H1 (cell line): ENCODE measurements around the gene UQCC3. TPM values are rescaled to one million over a fixed set of nuclear protein-coding genes. Genes with fewer than 3 reads are reported as not detected.

Source experiments
- CTCF ChIA-PET: fragments of 300-600 bp; sonication (Branson Sonifier 250); formaldehyde crosslinking; loops from one replicate; lab custom pipeline; 2021; ENCODE audit not compliant: partially characterized antibody; lab: Charles Lee
- POLR2A ChIA-PET: fragments of 300-600 bp; sonication (Branson Sonifier 250); formaldehyde crosslinking; loops from one replicate; lab custom pipeline; 2021; ENCODE audit warnings: inconsistent platforms; ENCODE audit not compliant: partially characterized antibody; lab: Charles Lee
- DNase-seq, 2 experiments: peaks; one replicate each; pipeline versions ENCODE4 v3.0.0 to v3.0.0-alpha.2; 2010 to 2022; ENCODE audit warnings: low spot score in 2 of 2, low read depth in 1 of 2, mixed read lengths in 1 of 2
- FAIRE-seq: peaks from 2 replicates; lab custom pipeline; 2011; peaks lifted over from hg19 to GRCh38; lab: Jason Lieb, UNC
- H2AFZ ChIP-seq: 2 replicates; pipeline ENCODE4 v1.8.1; 2012; ENCODE audit warnings: low read length, inconsistent platforms
- H2AK5ac ChIP-seq: 2 replicates; pipeline ENCODE4 v1.6.1; 2013; ENCODE audit warnings: low read depth, low read length
- H2BK120ac ChIP-seq: replicated peaks from 2 replicates; pipeline ENCODE3; 2013; ENCODE audit warnings: low read depth, low read length, inconsistent platforms
- H2BK12ac ChIP-seq: 2 replicates; pipeline ENCODE4 v1.6.1; 2013; ENCODE audit warnings: low read depth, low read length
- H2BK15ac ChIP-seq: 2 replicates; pipeline ENCODE4 v1.6.1; 2013; ENCODE audit warnings: low read length
- H2BK20ac ChIP-seq: 2 replicates; pipeline ENCODE4 v1.6.1; 2013; ENCODE audit warnings: low read length
- H2BK5ac ChIP-seq: 2 replicates; pipeline ENCODE4 v1.6.1; 2013; ENCODE audit warnings: low read depth, low read length
- H3K14ac ChIP-seq: 2 replicates; pipeline ENCODE4 v1.6.1; 2013; ENCODE audit warnings: inconsistent platforms; ENCODE audit not compliant: insufficient read length
- H3K18ac ChIP-seq: 2 replicates; pipeline ENCODE4 v1.6.1; 2013; ENCODE audit warnings: low read length; ENCODE audit errors: extremely low read depth
- H3K23ac ChIP-seq: 2 replicates; pipeline ENCODE4 v1.6.1; 2013; ENCODE audit warnings: inconsistent platforms; ENCODE audit not compliant: insufficient read length
- H3K23me2 ChIP-seq: 2 replicates; pipeline ENCODE4 v1.6.1; 2013; ENCODE audit warnings: low read depth, low read length
- H3K27ac ChIP-seq: 2 replicates; pipeline ENCODE4 v1.6.1; 2011; ENCODE audit warnings: low read depth, low read length, inconsistent platforms
- H3K27me3 ChIP-seq, 4 experiments: replicated peaks in 1 of 4; 1 replicate in 1 of 4; 2 replicates in 3 of 4; pipeline versions ENCODE4 v1.6.1 to v1.8.1; 2011 to 2013; ENCODE audit warnings: low read length in 3 of 4, mild to moderate bottlenecking in 3 of 4, inconsistent platforms in 2 of 4, mixed read lengths in 2 of 4, moderate library complexity in 1 of 4; ENCODE audit not compliant: control insufficient read depth in 3 of 4, insufficient read depth in 3 of 4; ENCODE audit errors: extremely low read depth in 1 of 4
- H3K36me3 ChIP-seq, 4 experiments: 2 replicates each; pipeline versions ENCODE4 v1.6.1 to v1.8.1; 2011 to 2013; ENCODE audit warnings: mild to moderate bottlenecking in 4 of 4, low read length in 3 of 4, moderate library complexity in 2 of 4, control low read depth in 1 of 4, inconsistent platforms in 1 of 4; ENCODE audit not compliant: insufficient read depth in 4 of 4, control insufficient read depth in 2 of 4
- H3K4ac ChIP-seq: replicated peaks from 2 replicates; pipeline ENCODE3; 2013; ENCODE audit warnings: low read length, low read depth, mixed read lengths, inconsistent platforms; ENCODE audit not compliant: insufficient read length
- H3K4me1 ChIP-seq, 4 experiments: replicated peaks in 1 of 4; 1 replicate in 1 of 4; 2 replicates in 3 of 4; pipeline versions ENCODE4 v1.6.1 to v1.8.1; 2011 to 2013; ENCODE audit warnings: low read length in 3 of 4, inconsistent platforms in 2 of 4, mixed read lengths in 1 of 4; ENCODE audit not compliant: insufficient read depth in 4 of 4, control insufficient read depth in 3 of 4
- H3K4me2 ChIP-seq, 2 experiments: 2 replicates each; pipeline versions ENCODE4 v1.6.1 to v1.8.1; 2011 to 2013; ENCODE audit warnings: low read depth in 2 of 2, low read length in 2 of 2, control low read depth in 1 of 2, inconsistent platforms in 1 of 2, mild to moderate bottlenecking in 1 of 2; ENCODE audit not compliant: insufficient read depth in 1 of 2
- H3K4me3 ChIP-seq, 4 experiments: fragments of 200-600, 300-600 bp in 1 of 4; sonication (generic), shearing (Covaris generic), sonication (Bioruptor Twin) in 1 of 4; 2 replicates each; pipeline versions ENCODE4 v1.5.1 to v1.8.1; 2011 to 2016; ENCODE audit warnings: low read length in 4 of 4, low read depth in 3 of 4, control low read depth in 2 of 4, inconsistent platforms in 2 of 4, mild to moderate bottlenecking in 2 of 4, mixed read lengths in 1 of 4, moderate library complexity in 1 of 4; ENCODE audit not compliant: insufficient read depth in 2 of 4; ENCODE audit errors: extremely low read depth in 1 of 4
- H3K56ac ChIP-seq: replicated peaks from 2 replicates; pipeline ENCODE3; 2013; ENCODE audit warnings: low read depth, mild to moderate bottlenecking, mixed read lengths, low read length, inconsistent platforms; ENCODE audit not compliant: insufficient read length
- H3K79me1 ChIP-seq: 2 replicates; pipeline ENCODE4 v1.6.1; 2013; ENCODE audit warnings: low read depth, low read length, control low read depth
- H3K79me2 ChIP-seq, 2 experiments: 2 replicates each; pipeline versions ENCODE4 v1.6.1 to v1.8.1; 2012 to 2013; ENCODE audit warnings: low read length in 2 of 2, mild to moderate bottlenecking in 2 of 2, inconsistent platforms in 1 of 2; ENCODE audit not compliant: insufficient read depth in 2 of 2, control insufficient read depth in 1 of 2
- H3K9ac ChIP-seq, 4 experiments: replicated peaks in 1 of 4; 1 replicate in 1 of 4; 2 replicates in 3 of 4; pipeline versions ENCODE4 v1.6.1 to v1.8.1; 2011 to 2013; ENCODE audit warnings: low read depth in 3 of 4, low read length in 3 of 4, control low read depth in 2 of 4, mild to moderate bottlenecking in 2 of 4, moderate library complexity in 2 of 4, inconsistent platforms in 1 of 4; ENCODE audit errors: extremely low read depth in 1 of 4
- H3K9me3 ChIP-seq, 2 experiments: 2 replicates each; pipeline versions ENCODE4 v1.6.1 to v1.8.1; 2012 to 2013; ENCODE audit warnings: mild to moderate bottlenecking in 2 of 2, moderate library complexity in 2 of 2, control low read depth in 1 of 2, inconsistent platforms in 1 of 2, low read depth in 1 of 2, low read length in 1 of 2, mixed read lengths in 1 of 2; ENCODE audit not compliant: insufficient read depth in 2 of 2
- H4K20me1 ChIP-seq, 2 experiments: replicated peaks in 1 of 2; 2 replicates each; pipeline versions ENCODE3 to v1.8.1; 2011 to 2013; ENCODE audit warnings: inconsistent platforms in 2 of 2, low read length in 2 of 2, mild to moderate bottlenecking in 1 of 2; ENCODE audit not compliant: insufficient read depth in 2 of 2, control insufficient read depth in 1 of 2
- H4K5ac ChIP-seq: 2 replicates; pipeline ENCODE4 v1.6.1; 2013; ENCODE audit warnings: low read length, low read depth, mixed read lengths, inconsistent platforms; ENCODE audit not compliant: insufficient read length
- H4K8ac ChIP-seq: 2 replicates; pipeline ENCODE4 v1.8.0; 2013; ENCODE audit warnings: mild to moderate bottlenecking, moderate library complexity, low read length, inconsistent platforms; ENCODE audit not compliant: insufficient read depth; ENCODE audit errors: extremely low read depth
- H4K91ac ChIP-seq: replicated peaks from 2 replicates; pipeline ENCODE3; 2013; ENCODE audit warnings: low read length, mixed read lengths, inconsistent platforms; ENCODE audit not compliant: insufficient read length
- BACH1 ChIP-seq: IDR thresholded peaks from 2 replicates; pipeline ENCODE4 v1.6.1; 2012; ENCODE audit warnings: low read length, improper control_type of control experiment
- CHD1 ChIP-seq: IDR thresholded peaks from 2 replicates; pipeline ENCODE4 v1.6.1; 2012; ENCODE audit warnings: low read depth, low read length, improper control_type of control experiment
- CREB1 ChIP-seq: IDR thresholded peaks from 2 replicates; pipeline ENCODE4 v1.6.1; 2012; ENCODE audit warnings: inconsistent platforms
- CTCF ChIP-seq, 3 experiments: IDR thresholded peaks; 1 replicate in 2 of 3; 2 replicates in 1 of 3; pipeline versions ENCODE4 v1.5.1 to v1.6.1; 2011; ENCODE audit warnings: low read length in 3 of 3, mild to moderate bottlenecking in 3 of 3, inconsistent platforms in 2 of 3, low read depth in 1 of 3, moderate library complexity in 1 of 3; ENCODE audit not compliant: insufficient read depth in 1 of 3; ENCODE audit errors: control extremely low read depth in 1 of 3
- JUND ChIP-seq: IDR thresholded peaks from 2 replicates; pipeline ENCODE4 v1.6.1; 2011; ENCODE audit warnings: mild to moderate bottlenecking, improper control_type of control experiment, low read length
- RAD21 ChIP-seq, 2 experiments: IDR thresholded peaks in 1 of 2; conservative IDR thresholded peaks in 1 of 2; 2 replicates each; pipeline ENCODE4 v1.6.1; 2011; ENCODE audit warnings: low read depth in 2 of 2, low read length in 2 of 2, improper control_type of control experiment in 1 of 2, inconsistent platforms in 1 of 2, mild to moderate bottlenecking in 1 of 2, moderate library complexity in 1 of 2
- SIX5 ChIP-seq: IDR thresholded peaks from 2 replicates; pipeline ENCODE4 v1.6.1; 2011; ENCODE audit warnings: mild to moderate bottlenecking, low read depth, low read length
- WGBS, 2 experiments: shearing (Covaris generic) in 1 of 2; methylation state at CpG; one replicate each; pipeline versions ENCODE4 v1.1.6 to v1.1.7; 2013 to 2015; ENCODE audit warnings: low lambda C conversion rate in 2 of 2, mixed read lengths in 2 of 2, inconsistent platforms in 1 of 2, low coverage in 1 of 2, missing lambda C conversion rate in 1 of 2; ENCODE audit not compliant: insufficient replicate concordance in 2 of 2, insufficient coverage in 1 of 2, insufficient read length in 1 of 2; ENCODE audit errors: extremely low coverage in 1 of 2, missing lambda C conversion rate in 1 of 2; 5-methylcytosine and 5-hydroxymethylcytosine counted together
- polyA plus RNA-seq, 7 experiments: library from polyadenylated mRNA; depleted of rRNA in 3 of 7; stranded (reverse) in 5 of 7; unstranded in 2 of 7; fragments of >200 nt in 5 of 7; fragments of 200-250 nt in 2 of 7; gene quantifications; 1 replicate in 5 of 7; 2 replicates in 1 of 7; 4 replicates in 1 of 7; pipeline versions ENCODE4 v1.2.1 to v1.2.3, GENCODE V29; 2011 to 2013; ENCODE audit warnings: missing spikeins in 2 of 7, mixed read lengths in 2 of 7
- total RNA-seq: library from RNA; stranded (reverse); fragmentation: NEBNext Ultra II Directional; extraction: Animal tissue kit (Norgen Biotek cat#: 25700); gene quantifications from 2 replicates; pipeline ENCODE4 v1.2.1, GENCODE V29; 2021

The UQCC3 gene
- total and polyA plus RNA-seq, 2 of the 8 experiments (the other 6 are each of a cell fraction or from before 2014, with no cell fraction given) = 14.2 to 15.7 TPM

- POLR2A ChIA-PET = interaction anchor here (0.6 to 61.4 kb wide), 11 partner anchors 8 to 141 kb away, joined by 3 to 2041 read pairs (median 5); partner anchors contain the start of genes BSCL2, C11orf98, CSKMT and EEF1G
- TF ChIP-seq CTCF (IDR thresholded peaks at IDR 0.05; ENCODE audit: control extremely low read depth in 1 of 3, insufficient read depth in 1 of 3, low read depth in 1 of 3, low read length in 3 of 3) (peak in 1 of 3 experiments; percentile 37; a peak in 2 of 4 replicates), SIX5 (no peak), CREB1 (no peak), JUND (no peak), RAD21 (IDR thresholded peaks at IDR 0.05 in 1 of 2, conservative IDR thresholded peaks at IDR 0.05 in 1 of 2; ENCODE audit: low read depth in 2 of 2, low read length in 2 of 2) (peak in 1 of 2 experiments; percentile 20; a peak in 1 of 4 replicates), BACH1 (no peak), CHD1 (no peak)
These were observed 44.0 kb downstream of the UQCC3 start for GRCh38 chr11:62715150-62716130.

More at GRCh38 chr11:62715150-62716130, 44.0 kb downstream of the UQCC3 start:
- Histone ChIP-seq H3K79me1 (no peaks in the 10 kb centered on the region; the same call in 1 of the 2 replicates), H3K23me2 (no peaks in the 10 kb centered on the region), H3K4me3 (no peak overlapping the region), H3K9ac (no peak overlapping the region), H4K91ac (no peak overlapping the region), H2BK12ac (no peak overlapping the region), H3K36me3 (peaks cover 38 to 95% (median 71%) of the 10 kb centered on the region in 4 experiments), H3K14ac (no peak overlapping the region), H3K23ac (no peak overlapping the region), H2BK20ac (no peak overlapping the region), H4K8ac (no peak overlapping the region), H3K27me3 (no peaks in the 10 kb centered on the region; a peak in 1 of 7 replicates), H2BK120ac (no peak overlapping the region), H4K20me1 (peaks cover 0 to 3% of the 10 kb centered on the region in 2 experiments), H3K56ac (no peak overlapping the region), H2BK5ac (no peak overlapping the region), H3K27ac (no peak overlapping the region), H3K4ac (no peak overlapping the region), H2AFZ (no peak overlapping the region), H2AK5ac (no peak overlapping the region), H3K9me3 (no peaks in the 10 kb centered on the region), H3K4me1 (peaks cover 0 to 16% (median 3%) of the 10 kb centered on the region in 4 experiments; a peak in 4 of 7 replicates), H2BK15ac (no peak overlapping the region), H4K5ac (no peak overlapping the region), H3K18ac (no peak overlapping the region), H3K79me2 (peaks cover 0 to 19% of the 10 kb centered on the region in 2 experiments; a peak in 2 of 4 replicates), H3K4me2 (no peak overlapping the region)
- CTCF ChIA-PET = interaction anchor here (0.7 to 4.0 kb wide), 12 partner anchors 9 to 147 kb away, joined by 3 to 26 read pairs (median 4); partner anchors contain the start of genes C11orf98, CSKMT and TAF6L
- no peak for DNase-seq
- no peak for FAIRE-seq
- WGBS, 2 experiments = 95% methylated on average over 23 of the region's 24 CpGs; no CpG with 5 or more reads in 1 of the 2 experiments
